ENCODE results near the gene EVI5.
"Not testable (repeated sequence)": the region's sequence is repeated elsewhere in the genome, so short reads cannot be mapped to it uniquely, and the experiment has no call there.

Gene EVI5

GRCh38 chr1:92663775-92664174, 121.1 kb downstream of the EVI5 start:
- DNase-seq: no peak

DNA sequence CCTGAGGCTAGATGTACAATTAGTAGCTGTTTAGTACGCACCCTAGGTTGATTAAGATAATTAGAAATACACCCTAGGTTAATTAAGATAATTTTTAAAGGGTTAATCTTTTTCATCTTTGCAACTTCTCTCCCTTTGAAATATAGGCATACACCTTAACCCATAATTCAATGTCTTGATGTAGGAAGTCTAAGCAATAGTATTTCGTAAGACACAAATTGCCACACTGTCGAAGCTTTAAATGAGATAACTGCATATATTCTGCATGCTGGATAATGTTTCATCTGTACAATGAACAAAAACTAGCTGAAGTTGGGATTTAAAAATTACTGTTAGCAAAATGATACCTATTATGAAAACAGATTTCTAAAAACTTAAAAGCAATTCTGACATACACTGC, 122.9 kb downstream of the EVI5 start:
- no peak for DNase-seq

- no peak for DNase-seq
These were observed 127.2 kb downstream of the EVI5 start for GRCh38 chr1:92657701-92658100.

DNA sequence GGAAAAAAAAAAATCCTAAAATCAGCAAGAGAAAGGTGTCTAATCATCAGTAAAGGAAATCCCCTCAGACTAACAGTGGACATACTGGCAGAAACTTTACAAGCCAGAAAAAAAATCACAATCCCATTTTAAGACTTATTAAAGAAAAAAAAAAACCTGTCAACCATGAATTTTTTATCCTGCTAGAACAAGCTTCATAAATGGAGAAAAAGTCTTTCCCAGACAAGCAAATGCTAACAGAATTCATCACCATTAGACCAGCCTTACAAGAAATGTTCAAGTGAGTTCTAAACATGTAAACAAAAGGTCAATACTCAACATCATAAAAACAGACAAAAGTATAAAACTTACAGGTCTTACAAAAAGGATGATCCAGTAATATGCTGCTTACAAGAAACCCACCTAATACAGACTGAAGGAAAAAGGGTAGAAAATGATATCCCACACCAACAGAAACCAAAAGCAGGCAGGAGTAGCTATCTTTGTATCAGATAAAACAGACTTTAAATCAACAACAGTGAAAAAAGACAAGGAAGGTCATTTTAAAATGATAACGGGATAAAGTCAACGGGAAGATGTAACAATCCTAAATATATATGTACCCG, 129.6 kb downstream of the EVI5 start:
- DNase-seq: no peak

DNA sequence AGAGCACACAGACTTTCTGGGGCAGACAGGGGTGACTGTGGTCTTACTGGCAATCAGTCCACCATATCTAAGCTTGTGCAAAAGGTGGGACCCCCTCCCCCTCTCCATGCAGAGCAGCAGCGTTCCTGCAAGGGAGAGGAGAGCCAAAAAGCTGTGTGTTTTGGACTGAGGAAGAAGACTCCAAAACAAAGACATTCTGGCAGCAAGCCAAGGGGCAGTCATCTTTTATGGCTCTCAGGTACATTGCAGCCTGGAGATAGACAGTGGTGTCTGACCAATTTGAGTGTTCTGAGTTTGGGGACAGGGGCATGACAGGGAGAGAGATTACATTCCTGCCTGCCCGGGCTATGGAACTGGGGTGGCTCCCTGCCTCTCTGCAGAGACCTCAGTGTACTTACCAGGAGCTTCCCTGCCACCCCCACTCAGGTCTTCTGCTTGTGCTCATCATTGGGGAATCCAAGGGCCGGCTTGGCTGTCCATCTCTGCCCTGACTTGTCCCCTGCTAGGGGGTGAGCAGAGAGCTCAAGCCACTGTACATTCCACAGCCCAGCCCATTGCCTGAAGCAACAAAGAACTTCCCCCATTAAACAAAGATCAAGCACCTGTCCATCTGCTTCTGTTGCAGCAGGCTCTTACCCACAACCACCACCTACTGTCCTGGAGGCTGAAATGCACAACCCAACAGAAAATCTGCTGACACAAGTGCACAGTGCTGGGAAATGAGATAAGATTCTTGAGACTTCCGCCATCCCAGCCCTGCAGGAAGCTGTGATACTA, 131.1 kb downstream of the EVI5 start:
- DNase-seq: no peak

- DNase-seq: not testable (repeated sequence)
These were observed 144.2 kb downstream of the EVI5 start for GRCh38 chr1:92640686-92641085.

- DNase-seq: no peak
These were observed 146.4 kb downstream of the EVI5 start for GRCh38 chr1:92638498-92638897.

DNA sequence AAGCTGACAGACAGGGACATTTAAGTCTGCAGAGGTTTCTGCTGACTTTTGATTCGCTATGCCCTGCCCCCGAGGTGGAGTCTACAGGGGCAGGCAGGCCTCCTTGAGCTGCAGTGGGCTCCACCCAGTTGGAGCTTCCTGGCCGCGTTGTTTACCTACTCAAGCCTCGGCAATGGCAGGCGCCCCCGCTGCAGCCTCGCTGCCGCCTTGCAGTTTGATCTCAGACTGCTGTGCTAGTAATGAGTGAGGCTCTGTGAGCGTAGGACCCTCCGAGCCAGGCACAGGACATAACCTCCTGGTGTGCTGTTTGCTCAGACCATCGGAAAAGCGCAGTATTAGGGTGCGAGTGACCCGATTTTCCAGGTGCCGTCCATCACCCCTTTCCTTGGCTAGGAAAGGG, 149.7 kb downstream of the EVI5 start:
- DNase-seq: not testable (repeated sequence)

DNA sequence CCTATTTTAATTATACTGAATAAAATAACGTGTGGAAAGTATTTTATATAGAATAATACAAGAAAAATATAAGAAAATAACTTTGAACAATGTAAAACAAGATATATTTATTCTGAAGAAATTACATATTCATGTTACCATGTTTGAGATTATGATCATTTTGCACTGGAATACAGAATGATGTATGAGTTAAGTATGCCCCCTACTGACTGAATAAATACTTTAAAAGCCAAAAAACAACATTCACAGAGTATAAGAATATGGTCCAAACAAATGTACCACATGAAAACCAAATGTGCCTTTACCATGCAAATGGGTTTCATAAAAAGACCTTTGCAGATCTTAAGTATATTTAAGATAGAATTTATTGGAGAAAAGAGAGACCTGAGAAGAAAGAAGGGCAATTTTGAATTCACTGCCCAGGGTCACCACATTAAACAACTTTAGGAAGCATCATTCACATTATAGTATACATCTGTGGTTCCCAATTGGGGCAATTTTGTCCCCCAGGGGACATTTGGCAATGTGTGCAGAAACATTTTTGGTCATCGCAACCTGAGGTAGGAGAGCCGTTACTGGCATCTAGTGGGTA, 161.6 kb downstream of the EVI5 start:
- DNase-seq: peak; percentile 29

GRCh38 chr1:92619466-92620189, 165.3 kb downstream of the EVI5 start:
- DNase-seq: peak; percentile 19

GRCh38 chr1:92601044-92601443, 183.9 kb downstream of the EVI5 start:
- DNase-seq: no peak

GRCh38 chr1:92599184-92599583, 185.7 kb downstream of the EVI5 start:
- peak; percentile 34 for DNase-seq

DNA sequence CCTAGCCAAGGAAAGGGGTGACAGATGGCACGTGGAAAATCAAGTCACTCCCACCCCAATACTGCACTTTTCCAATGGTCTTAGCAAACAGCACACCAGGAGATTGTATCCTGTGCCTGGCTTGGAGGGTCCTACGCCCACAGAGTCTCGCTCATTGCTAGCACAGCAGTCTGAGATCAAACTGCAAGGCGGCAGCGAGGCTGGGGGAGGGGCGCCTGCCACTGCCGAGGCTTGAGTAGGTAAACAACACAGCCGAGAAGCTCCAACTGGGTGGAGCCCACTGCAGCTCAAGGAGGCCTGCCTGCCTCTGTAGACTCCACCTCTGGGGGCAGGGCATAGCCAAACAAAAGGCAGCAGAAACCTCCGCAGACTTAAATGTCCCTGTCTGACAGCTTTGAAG, 195.5 kb downstream of the EVI5 start:
- DNase-seq: not testable (repeated sequence)

DNA sequence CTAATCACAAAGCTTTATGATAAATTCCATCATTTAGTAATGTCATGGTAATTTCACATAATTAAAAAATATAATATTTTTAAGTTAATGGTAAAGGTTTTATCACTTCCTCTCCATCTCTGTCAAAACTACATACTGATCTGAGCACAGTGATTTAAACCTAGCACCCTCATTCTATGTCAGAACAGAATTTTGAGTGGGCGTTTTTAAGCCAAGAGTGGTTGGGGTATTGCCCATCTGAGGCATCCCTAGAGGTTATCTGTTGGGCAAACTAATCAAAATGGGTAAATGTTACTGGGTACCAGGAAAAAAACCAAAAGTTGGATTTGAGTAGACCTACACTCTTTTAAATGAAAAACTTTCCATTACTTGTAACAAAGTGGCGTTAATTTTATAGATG, 197.5 kb downstream of the EVI5 start:
- peak; percentile 82 for DNase-seq

- peak; percentile 27 for DNase-seq
These were observed 199.1 kb downstream of the EVI5 start for GRCh38 chr1:92585831-92586230.

DNA sequence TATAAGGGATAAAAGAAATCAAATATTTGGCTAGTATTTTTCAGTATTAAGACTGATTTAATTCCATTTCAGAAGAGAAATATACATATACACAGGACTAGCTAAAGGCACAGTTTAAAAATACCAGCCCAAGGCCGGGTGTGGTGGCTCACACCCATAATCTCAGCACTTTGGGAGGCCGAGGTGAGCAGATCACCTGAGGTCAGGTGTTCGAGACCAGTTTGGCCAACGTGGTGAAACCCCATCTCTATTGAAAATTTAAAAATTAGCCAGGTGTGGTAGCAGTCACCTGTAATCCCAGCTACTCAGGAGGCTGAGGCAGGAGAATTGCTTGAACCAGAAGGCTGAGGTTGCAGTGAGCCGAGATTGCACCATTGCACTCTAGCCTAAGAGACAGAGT, 200.1 kb downstream of the EVI5 start:
- not testable (repeated sequence) for DNase-seq

GRCh38 chr1:92583821-92584760, 200.8 kb downstream of the EVI5 start:
- DNase-seq: peak; percentile 87

DNA sequence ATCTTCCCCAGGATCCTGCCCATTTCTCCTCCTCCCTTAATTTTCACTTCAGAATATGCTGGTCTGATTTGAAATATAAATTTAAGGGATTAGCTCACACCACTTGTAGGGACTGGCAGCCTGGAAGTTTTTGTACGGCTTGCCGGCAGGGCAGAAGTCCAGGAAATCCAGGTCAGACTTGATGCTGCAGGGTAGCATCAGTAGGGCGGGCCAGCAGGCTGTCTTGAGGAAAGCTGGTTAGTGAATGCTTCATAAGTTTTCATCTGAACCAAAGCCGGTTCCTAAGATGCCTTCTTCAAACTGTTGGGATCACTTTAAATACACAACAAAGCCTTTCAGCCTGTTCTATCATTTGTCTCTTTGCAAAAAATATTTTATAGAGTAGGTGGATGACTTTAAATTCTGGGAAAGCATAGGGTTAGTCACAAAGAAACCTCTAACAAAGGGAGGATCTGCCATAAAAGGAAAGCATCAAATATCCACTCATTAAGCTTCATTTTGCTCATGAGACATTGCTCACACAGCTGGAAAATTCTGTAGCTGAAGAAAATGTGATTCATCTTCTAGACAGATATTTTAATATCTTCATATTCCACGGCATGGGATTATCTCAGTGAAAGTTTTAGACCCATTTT, 207.5 kb downstream of the EVI5 start:
- DNase-seq: peak; percentile 41

DNA sequence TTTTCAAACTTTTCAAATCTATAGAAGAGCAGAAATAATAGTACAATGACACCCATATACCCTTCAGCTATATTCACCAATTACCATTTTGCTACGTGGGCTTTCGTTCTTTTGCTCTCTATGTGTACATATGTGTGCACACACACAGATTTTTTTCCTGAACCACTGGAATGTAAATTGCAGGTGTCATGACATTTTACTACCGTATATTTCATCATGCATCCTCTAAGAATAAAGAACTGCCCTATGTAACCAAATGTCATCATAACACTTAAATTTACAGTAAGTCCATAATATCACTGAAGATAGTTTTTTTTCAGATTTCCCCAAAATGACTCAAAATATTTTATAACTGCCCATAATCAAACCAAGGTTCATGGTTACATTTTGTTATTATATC, 209.8 kb downstream of the EVI5 start:
- DNase-seq: no peak

DNA sequence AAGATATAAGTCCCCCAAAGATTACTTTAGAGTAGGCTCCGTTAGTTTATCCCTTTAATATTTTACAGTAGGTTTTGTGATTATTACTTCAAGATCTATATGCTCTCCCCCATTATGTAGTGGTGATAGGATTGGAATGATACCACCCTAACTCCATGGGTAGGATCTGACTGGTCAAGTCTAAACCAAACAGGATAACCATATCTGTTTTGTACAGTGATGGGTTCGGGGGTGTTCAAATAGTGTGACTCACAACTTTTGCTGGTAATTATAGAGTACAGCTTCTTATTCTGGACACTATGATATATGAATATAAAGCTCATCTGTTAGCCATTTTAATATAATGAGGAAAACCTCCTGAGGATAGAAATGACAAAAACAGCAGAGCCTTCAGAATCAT, 212.4 kb downstream of the EVI5 start:
- no peak for DNase-seq

DNA sequence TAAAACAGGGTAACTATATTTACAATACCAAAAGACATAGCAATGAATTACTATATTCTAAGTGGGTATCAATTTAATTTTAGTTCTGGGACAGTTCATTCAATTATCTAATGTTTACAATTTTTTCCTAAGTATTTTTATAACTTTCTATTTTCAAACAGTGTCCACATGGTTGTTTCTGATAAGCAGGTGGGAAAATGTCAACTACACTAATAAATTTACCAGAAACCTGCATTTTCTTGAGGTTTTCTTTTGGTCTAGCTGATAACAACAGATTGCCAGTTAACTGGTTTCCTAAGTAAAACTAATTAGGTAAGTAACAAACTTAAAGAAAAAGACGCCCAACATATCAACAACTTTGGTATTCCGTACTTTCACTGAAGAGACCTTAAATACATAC, 213.3 kb downstream of the EVI5 start:
- DNase-seq: no peak

Data from activated CD4-positive, alpha-beta T cell treated with anti-CD3 and anti-CD28 coated beads, Interleukin-10, Interleukin-2, amounts not matched to agents 100 ng/mL and 50 ng/mL, durations not matched to agents 16 hours and 8 hours (primary cell).